VCaP (cell line): ENCODE results near the gene DDX31.
A peak's percentile ranks its signal among the peaks of the same experiment; 100 is the strongest.
"Not testable (repeated sequence)": the region's sequence is repeated elsewhere in the genome, so short reads cannot be mapped to it uniquely, and the experiment has no call there.

Source experiments
- H3K27ac ChIP-seq: fragments of 450-650 bp; 2 replicates; pipeline ENCODE4 v1.5.1; 2017
- TF ChIP-seq, protein P1 (sequence below): fragments of 450-650 bp; conservative IDR thresholded peaks from 2 replicates; pipeline ENCODE4 v1.5.1; 2017; ENCODE audit warnings: mild to moderate bottlenecking, moderate library complexity

The DDX31 gene

DNA sequence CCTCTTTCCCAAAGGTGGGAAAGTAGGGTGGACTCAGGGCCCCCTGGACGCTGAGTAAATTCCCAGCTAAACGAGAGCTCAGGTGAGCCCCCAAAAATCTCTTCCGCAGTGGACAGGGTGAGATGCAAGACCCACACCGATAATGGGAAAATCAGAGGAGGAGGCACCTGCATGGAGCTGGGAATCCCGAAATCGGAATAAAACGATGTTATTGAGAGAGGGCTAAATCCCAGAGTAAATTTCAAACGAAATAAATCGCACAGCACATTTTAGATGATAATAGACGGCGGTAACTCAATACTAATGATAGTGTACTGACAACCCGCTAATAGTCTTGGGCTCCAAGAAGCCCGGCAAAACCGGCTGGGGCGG lies 90.4 kb downstream of the DDX31 start:
- TF ChIP-seq, protein P1, sequence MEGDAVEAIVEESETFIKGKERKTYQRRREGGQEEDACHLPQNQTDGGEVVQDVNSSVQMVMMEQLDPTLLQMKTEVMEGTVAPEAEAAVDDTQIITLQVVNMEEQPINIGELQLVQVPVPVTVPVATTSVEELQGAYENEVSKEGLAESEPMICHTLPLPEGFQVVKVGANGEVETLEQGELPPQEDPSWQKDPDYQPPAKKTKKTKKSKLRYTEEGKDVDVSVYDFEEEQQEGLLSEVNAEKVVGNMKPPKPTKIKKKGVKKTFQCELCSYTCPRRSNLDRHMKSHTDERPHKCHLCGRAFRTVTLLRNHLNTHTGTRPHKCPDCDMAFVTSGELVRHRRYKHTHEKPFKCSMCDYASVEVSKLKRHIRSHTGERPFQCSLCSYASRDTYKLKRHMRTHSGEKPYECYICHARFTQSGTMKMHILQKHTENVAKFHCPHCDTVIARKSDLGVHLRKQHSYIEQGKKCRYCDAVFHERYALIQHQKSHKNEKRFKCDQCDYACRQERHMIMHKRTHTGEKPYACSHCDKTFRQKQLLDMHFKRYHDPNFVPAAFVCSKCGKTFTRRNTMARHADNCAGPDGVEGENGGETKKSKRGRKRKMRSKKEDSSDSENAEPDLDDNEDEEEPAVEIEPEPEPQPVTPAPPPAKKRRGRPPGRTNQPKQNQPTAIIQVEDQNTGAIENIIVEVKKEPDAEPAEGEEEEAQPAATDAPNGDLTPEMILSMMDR: no peak
- H3K27ac ChIP-seq: no peak overlapping the region

GRCh38 chr9:132578367-132578932 lies 91.3 kb downstream of the DDX31 start:
- no peak overlapping the region for H3K27ac ChIP-seq
- TF ChIP-seq, protein P1: no peak

DNA sequence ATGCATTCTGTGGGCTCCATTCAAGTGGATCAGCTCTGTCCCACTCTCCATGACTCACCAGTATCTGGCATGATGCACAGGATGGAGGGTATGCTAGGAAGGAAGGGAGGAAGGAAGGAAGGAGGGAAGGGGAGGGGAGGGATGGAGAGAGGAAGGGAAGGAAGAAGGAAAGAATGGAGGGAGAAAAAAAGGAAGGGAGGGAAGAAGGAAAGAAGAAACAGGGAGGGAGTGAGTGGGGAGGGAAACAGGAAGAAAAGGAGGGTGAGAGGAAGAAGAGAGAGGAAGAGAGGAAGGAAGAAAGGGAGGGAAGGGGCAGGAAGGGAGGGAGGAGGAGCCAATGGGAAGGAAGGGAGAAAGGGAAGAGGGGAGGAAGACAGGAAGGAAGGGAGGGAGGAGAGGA lies 92.7 kb downstream of the DDX31 start:
- no peak overlapping the region for H3K27ac ChIP-seq
- TF ChIP-seq, protein P1: no peak

- no peak overlapping the region for H3K27ac ChIP-seq
- TF ChIP-seq, protein P1: no peak
Measured at GRCh38 chr9:132575811-132576210, 94.0 kb downstream of the DDX31 start.

DNA sequence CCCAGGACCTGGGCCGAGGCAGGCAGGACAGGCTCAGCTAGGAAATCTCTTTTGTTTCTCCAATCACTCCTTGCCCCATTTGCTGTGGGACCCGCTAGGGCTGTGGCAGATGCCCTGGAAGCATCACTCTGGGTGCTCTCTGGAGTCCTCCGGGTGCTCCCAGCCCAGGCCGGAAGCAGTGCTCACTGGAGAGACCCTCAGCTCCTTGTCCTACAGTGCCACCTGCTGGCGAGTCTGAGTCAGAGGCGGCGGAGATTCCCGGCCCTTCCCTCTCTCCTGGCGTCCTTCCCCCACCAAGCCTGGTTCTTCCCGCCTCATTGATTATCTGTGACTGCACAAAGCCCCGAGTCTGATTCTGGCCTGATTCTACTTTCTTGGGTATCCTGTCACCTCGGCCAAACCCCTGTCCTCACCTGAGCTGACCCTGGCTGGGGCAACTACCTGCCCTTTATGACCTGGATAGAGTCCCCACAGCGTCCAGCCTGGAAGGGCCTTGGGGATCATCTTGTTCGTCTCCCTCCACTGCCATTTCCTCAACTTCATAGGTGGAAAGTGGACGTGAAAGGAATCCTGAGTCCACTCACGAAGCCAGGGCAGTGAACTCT lies 94.7 kb downstream of the DDX31 start:
- TF ChIP-seq, protein P1: peak; percentile 99
- no peak overlapping the region for H3K27ac ChIP-seq

DNA sequence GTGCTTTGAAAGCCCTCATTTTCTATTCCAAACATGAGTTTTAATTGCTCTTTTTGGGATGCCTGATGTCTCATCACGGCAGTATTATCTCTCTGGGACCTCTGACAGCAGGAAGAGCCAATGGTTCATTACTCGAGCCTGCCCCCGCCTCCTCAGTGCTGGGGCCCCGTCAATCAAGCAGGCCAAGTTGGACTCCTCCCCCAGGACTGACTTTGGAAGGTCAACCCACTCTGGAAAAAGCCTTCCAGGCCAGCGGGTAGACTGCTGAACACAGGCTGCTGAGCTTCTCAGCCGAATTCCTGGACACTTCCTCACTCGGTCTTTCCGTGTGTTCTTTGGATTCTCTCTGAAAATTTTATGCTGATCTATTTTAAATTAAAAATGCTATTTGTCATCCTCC lies 96.9 kb downstream of the DDX31 start:
- TF ChIP-seq, protein P1: no peak
- no peak overlapping the region for H3K27ac ChIP-seq

DNA sequence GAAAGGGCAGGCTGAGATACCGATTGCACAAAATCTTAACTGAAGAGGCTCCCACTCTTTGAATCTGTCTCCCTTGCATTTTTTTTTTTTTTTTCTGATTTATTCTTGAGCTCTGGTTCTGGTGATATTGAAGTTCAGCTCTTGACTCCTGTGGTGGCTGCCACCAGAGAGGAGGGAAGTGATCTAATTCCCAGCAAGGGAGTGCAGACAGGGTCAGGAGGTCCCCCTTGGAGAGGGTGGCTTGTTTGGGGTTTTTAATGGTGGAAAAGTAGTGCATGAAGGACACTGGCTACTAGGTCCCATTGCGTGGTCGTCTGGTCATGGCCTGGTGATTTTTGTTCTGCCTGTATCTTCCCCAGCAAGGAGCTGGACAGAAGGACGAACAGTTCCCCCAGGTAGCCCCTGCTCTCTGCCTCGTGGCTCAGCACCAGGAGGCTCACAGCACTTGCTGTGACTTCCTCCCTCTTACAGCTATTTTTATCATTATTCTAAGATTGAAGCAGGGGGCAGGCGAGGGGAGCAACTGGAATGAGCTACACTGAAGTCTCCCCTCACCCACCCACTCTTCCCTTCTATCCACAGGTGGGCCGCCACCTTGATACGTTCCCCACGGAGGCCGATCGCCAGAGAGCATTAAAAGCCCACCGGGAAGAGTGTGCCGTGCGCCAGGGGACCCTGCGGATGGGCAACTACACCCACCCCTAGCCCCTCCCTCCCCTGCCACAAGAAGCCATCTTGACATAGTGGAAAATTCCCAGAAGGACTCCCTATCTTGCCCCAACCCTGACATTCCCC lies 97.8 kb downstream of the DDX31 start:
- no peak overlapping the region for H3K27ac ChIP-seq
- TF ChIP-seq, protein P1: no peak

- H3K27ac ChIP-seq: not testable (repeated sequence)
Measured at GRCh38 chr9:132568787-132569186, 101.0 kb downstream of the DDX31 start.
